Heart left ventricle (tissue), 16 donors: ENCODE results near the gene TSPOAP1. TPM values are rescaled to one million over a fixed set of nuclear protein-coding genes. Genes with fewer than 3 reads are reported as not detected.

Experiments
- ATAC-seq, 4 donors: fragments of 200-7000 bp; cut with Tn5 transposase; one replicate each; pipeline ENCODE4 v1.9.1; 2020 to 2022; ENCODE audit warnings: moderate library complexity in 4 of 4, mild to moderate bottlenecking in 3 of 4, moderate number of reproducible peaks in 1 of 4
- DNase-seq, 5 donors: peaks; one replicate each; pipeline ENCODE4 v3.0.0-alpha.2; 2020
- H3K27ac ChIP-seq, 12 donors: fragments of 200-600 bp; sonication (generic) in 4 of 12; one replicate each; pipeline versions ENCODE4 v1.5.0 to v1.8.0; 2016 to 2022; ENCODE audit warnings: mild to moderate bottlenecking in 2 of 12
- H3K27me3 ChIP-seq, 9 donors: fragments of 200-600 bp; sonication (generic) in 2 of 9; one replicate each; pipeline versions ENCODE4 v1.5.1 to v1.8.0; 2016 to 2022; ENCODE audit warnings: mild to moderate bottlenecking in 3 of 9
- H3K36me3 ChIP-seq, 9 donors: fragments of 200-600 bp; sonication (generic) in 2 of 9; one replicate each; pipeline versions ENCODE4 v1.5.0 to v1.8.0; 2018 to 2022; ENCODE audit warnings: mild to moderate bottlenecking in 2 of 9
- H3K4me1 ChIP-seq, 12 donors: fragments of 200-600 bp; sonication (generic) in 4 of 12; one replicate each; pipeline versions ENCODE4 v1.5.0 to v1.8.0; 2016 to 2022; ENCODE audit warnings: mild to moderate bottlenecking in 3 of 12
- H3K4me3 ChIP-seq, 12 donors: fragments of 200-600 bp; sonication (generic) in 4 of 12; one replicate each; pipeline versions ENCODE4 v1.5.0 to v1.8.0; 2017 to 2022; ENCODE audit warnings: mild to moderate bottlenecking in 9 of 12, moderate library complexity in 4 of 12
- H3K9me3 ChIP-seq, 12 donors: fragments of 200-600 bp; sonication (generic) in 4 of 12; one replicate each; pipeline versions ENCODE4 v1.5.0 to v1.8.0; 2016 to 2022; ENCODE audit warnings: mild to moderate bottlenecking in 1 of 12
- POLR2A ChIP-seq, 2 donors: fragments of 450-650 bp; IDR thresholded peaks; one replicate each; pipeline ENCODE4 v1.6.1; 2017; ENCODE audit warnings: antibody characterized with exemption in 2 of 2, mild to moderate bottlenecking in 2 of 2, moderate library complexity in 2 of 2
- WGBS, 4 donors: extraction: QIAGEN DNeasy Blood & Tissue Kit in 2 of 4; methylation state at CpG; one replicate each; pipeline versions ENCODE4 v1.1.5 to v1.1.7; 2013 to 2018; 5-methylcytosine and 5-hydroxymethylcytosine counted together
- intact Hi-C, 10 donors: fragments of 100-400 bp; cut with DNase I; formaldehyde crosslinking; loops; one replicate each; pipeline versions ENCODE4 v1.11.1 to v1.14.2; 2022
- polyA plus RNA-seq, 2 donors: library from polyadenylated mRNA; stranded (reverse); fragments of 200-250 nt; gene quantifications; one replicate each; pipeline ENCODE4 v1.2.3, GENCODE V29; 2013
- total RNA-seq, 9 donors: library from RNA; depleted of rRNA in 2 of 9; stranded (reverse); fragments of >200 nt in 2 of 9; fragmentation: NEBNext Ultra II Directional in 3 of 9; extraction: Animal tissue kit (Norgen Biotek cat#: 25700) in 3 of 9; gene quantifications; one replicate each; pipeline versions ENCODE4 v1.1.0 to v1.2.4, GENCODE V29; 2016 to 2023
- TF ChIP-seq, protein P1 (sequence below), 12 donors: fragments of 200-600 bp; sonication (generic) in 4 of 12; IDR thresholded peaks; one replicate each; pipeline versions ENCODE4 v1.5.0 to v1.8.0; 2018 to 2022; ENCODE audit warnings: antibody characterized with exemption in 12 of 12, mild to moderate bottlenecking in 5 of 12
- donor health status: ischemic (EF 13 %, LVEDD 7.1; RV severe dilation, severe dysfunction).
- donor health status: healthy with polysubstance abuse.
- donor health status: DM: no; HTN: yes; CAD: no.
- donor health status: DM: no; HTN: no; CAD: no.
- donor health status: ischemic (EF 25% LVEDD 6.9; RV normal size, moderate dysfunction).
- donor health status: ischemic (EF 25% LVEDD 5.7; RV mildly dilated, moderate dysfunction).
- donor health status: healthy.
- donor health status: DM: yes; HTN: yes; CAD: no.
- donor health status: ischemic (EF 35%, LVEDD 5.7; RV mildly dilated, moderate dysfunction).
- donor health status: nonischemic (EF 11% LVEDD 7.7; RV severe dilation, severe dysfunction).
- donor health status: DM: yes; HTN: yes; CAD: no.
- donor health status: PGD.
- donor health status: ischemic (EF 29% LVEDD 5.4; RV normal size, mild dysfunction).
- donor health status: nonischemic (EF 23%, LVEDD 6.1; RV moderate dilation, normal function).

TSPOAP1 gene
- total and polyA plus RNA-seq, 11 donors = 1.6 to 23.1 (median 13.3) TPM

- no peak for TF ChIP-seq POLR2A (IDR thresholded peaks at IDR 0.05)
- TF ChIP-seq, protein P1, sequence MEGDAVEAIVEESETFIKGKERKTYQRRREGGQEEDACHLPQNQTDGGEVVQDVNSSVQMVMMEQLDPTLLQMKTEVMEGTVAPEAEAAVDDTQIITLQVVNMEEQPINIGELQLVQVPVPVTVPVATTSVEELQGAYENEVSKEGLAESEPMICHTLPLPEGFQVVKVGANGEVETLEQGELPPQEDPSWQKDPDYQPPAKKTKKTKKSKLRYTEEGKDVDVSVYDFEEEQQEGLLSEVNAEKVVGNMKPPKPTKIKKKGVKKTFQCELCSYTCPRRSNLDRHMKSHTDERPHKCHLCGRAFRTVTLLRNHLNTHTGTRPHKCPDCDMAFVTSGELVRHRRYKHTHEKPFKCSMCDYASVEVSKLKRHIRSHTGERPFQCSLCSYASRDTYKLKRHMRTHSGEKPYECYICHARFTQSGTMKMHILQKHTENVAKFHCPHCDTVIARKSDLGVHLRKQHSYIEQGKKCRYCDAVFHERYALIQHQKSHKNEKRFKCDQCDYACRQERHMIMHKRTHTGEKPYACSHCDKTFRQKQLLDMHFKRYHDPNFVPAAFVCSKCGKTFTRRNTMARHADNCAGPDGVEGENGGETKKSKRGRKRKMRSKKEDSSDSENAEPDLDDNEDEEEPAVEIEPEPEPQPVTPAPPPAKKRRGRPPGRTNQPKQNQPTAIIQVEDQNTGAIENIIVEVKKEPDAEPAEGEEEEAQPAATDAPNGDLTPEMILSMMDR (IDR thresholded peaks at IDR 0.05) = no peak
- intact Hi-C loops = loop anchor here in 1 of 10 donors (10.0 kb wide), 1 partner anchor 172 kb away; no protein-coding TSS in a partner anchor
- Histone ChIP-seq H3K4me3 (no peak overlapping the region), H3K9me3 (no peaks in the 10 kb centered on the region), H3K27ac (no peak overlapping the region), H3K36me3 (no peaks in the 10 kb centered on the region), H3K4me1 (no peaks in the 10 kb centered on the region), H3K27me3 (peaks cover 0 to 13% (median 0%) of the 10 kb centered on the region in 9 donors)
- ATAC-seq = no peak
- 76 to 82% (median 78%) methylated on average over 10 to 12 of the region's 12 CpGs for WGBS, 4 donors
- no peak for DNase-seq
Measured at GRCh38 chr17:58272367-58273280, 56.0 kb downstream of the TSPOAP1 start.

- ATAC-seq (no peak), DNase-seq (peak in 1 of 5 donors; percentile 10)
- Histone ChIP-seq H3K4me3 (no peak overlapping the region), H3K27ac (no peak overlapping the region), H3K36me3 (no peaks in the 10 kb centered on the region), H3K4me1 (no peaks in the 10 kb centered on the region), H3K27me3 (peaks cover 0 to 20% (median 0%) of the 10 kb centered on the region in 9 donors), H3K9me3 (no peaks in the 10 kb centered on the region)
- intact Hi-C loops = loop anchor here in 1 of 10 donors (10.0 kb wide), 1 partner anchor 173 kb away; no protein-coding TSS in a partner anchor
- TF ChIP-seq POLR2A (IDR thresholded peaks at IDR 0.05) = no peak
- TF ChIP-seq, protein P1 (IDR thresholded peaks at IDR 0.05) = no peak
- 86 to 90% (median 89%) methylated on average over 15 to 21 of the region's 21 CpGs for WGBS, 4 donors
Measured at GRCh38 chr17:58271216-58271931, 57.2 kb downstream of the TSPOAP1 start.

DNA sequence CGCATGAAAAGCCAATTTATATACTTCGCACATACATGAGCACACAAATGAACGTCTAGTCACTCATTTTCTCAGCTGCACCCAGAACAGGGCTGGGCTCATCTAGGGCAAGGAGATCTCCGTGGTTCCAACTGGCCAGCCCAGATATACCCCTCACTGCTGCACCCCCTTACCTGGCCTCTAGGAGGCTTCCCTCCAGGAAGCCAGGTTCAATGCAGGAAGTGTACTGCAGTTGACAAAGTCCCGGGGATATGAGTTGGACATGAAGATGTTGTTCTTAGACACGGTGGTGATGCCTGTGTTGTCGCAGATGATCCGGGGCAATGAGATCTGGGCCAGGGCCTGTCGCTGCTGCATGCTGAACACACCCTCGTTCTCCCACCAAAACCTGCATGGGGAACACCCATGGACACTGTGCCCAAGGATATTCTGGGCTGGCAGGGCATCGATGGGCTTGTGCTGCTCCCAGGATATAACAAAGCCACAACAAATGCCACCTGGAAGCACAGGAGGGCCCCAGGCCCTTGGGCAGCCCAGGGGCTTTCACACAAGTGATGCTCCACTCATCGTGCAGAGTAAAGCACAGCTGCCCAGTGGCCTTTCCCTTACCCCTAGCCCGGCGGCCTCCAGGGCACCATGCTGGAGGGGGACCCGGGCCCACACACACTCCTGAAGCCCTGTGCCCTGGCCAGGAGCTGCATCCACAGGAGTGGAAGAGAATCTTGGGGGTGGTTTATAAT lies 57.9 kb downstream of the TSPOAP1 start:
- ATAC-seq (no peak), DNase-seq (peak in 1 of 5 donors; percentile 11)
- H3K27ac ChIP-seq = no peak overlapping the region
- intact Hi-C loops = loop anchor here in 1 of 10 donors (10.0 kb wide), 1 partner anchor 174 kb away; no protein-coding TSS in a partner anchor
- 75 to 83% (median 79%) methylated on average over 13 to 15 of the region's 15 CpGs for WGBS, 4 donors
- no peaks in the 10 kb centered on the region for H3K9me3 ChIP-seq
- no peak overlapping the region for H3K4me3 ChIP-seq
- H3K36me3 ChIP-seq = no peaks in the 10 kb centered on the region
- H3K4me1 ChIP-seq = no peaks in the 10 kb centered on the region
- peaks cover 0 to 27% (median under 1%) of the 10 kb centered on the region in 9 donors for H3K27me3 ChIP-seq
- TF ChIP-seq POLR2A (IDR thresholded peaks at IDR 0.05) = no peak
- TF ChIP-seq, protein P1 (IDR thresholded peaks at IDR 0.05) = no peak
